ACC112 (cell line): ENCODE data around the gene EMILIN1.

Experiments
- H2AFZ ChIP-seq: fragments of 200-600 bp; sonication (generic); one replicate; pipeline ENCODE4 v1.6.0; 2017; ENCODE audit warnings: antibody characterized with exemption, low read length; ENCODE audit not compliant: unreplicated experiment
- H3K27ac ChIP-seq: fragments of 200-600 bp; sonication (generic); 2 replicates; pipeline ENCODE4 v1.5.1; 2014; ENCODE audit warnings: low read depth, mild to moderate bottlenecking, antibody characterized with exemption, low read length, moderate library complexity
- H3K27me3 ChIP-seq: fragments of 200-600 bp; sonication (generic); 2 replicates; pipeline ENCODE4 v1.6.1; 2014; ENCODE audit warnings: mild to moderate bottlenecking, antibody characterized with exemption, low read length, moderate library complexity, mixed read lengths; ENCODE audit not compliant: insufficient read depth
- H3K36me3 ChIP-seq: fragments of 200-600 bp; sonication (generic); 2 replicates; pipeline ENCODE4 v1.6.1; 2016; ENCODE audit warnings: mild to moderate bottlenecking, antibody characterized with exemption, low read length, moderate library complexity, mixed read lengths; ENCODE audit not compliant: insufficient read depth
- H3K4me1 ChIP-seq: fragments of 200-600 bp; sonication (generic); one replicate; pipeline ENCODE4 v1.6.1; 2016; ENCODE audit warnings: low read length, mixed read lengths; ENCODE audit not compliant: insufficient read depth, unreplicated experiment, control insufficient read depth
- H3K4me3 ChIP-seq: fragments of 200-600 bp; sonication (generic); 2 replicates; pipeline ENCODE4 v1.5.1; 2014; ENCODE audit warnings: mild to moderate bottlenecking, low read depth, low read length
- H3K79me2 ChIP-seq: fragments of 200-600 bp; sonication (generic); one replicate; pipeline ENCODE4 v1.6.0; 2016; ENCODE audit warnings: low read length; ENCODE audit not compliant: control insufficient read depth, unreplicated experiment, insufficient read depth

Gene EMILIN1

GRCh38 chr2:27135478-27135955 is 57.1 kb downstream of the EMILIN1 start:
- Histone ChIP-seq H3K4me3 (no peak overlapping the region), H3K36me3 (no peaks in the 10 kb centered on the region), H3K27me3 (no peaks in the 10 kb centered on the region), H2AFZ (no peak overlapping the region), H3K27ac (no peak overlapping the region), H3K4me1 (peaks cover 8% of the 10 kb centered on the region), H3K79me2 (peaks cover 16% of the 10 kb centered on the region)
